ENCODE results near the gene EFNA5.

EFNA5 gene

GRCh38 chr5:107570805-107571531, 99.8 kb downstream of the EFNA5 start:
- no peak for DNase-seq

GRCh38 chr5:107570181-107570580, 100.6 kb downstream of the EFNA5 start:
- no peak for DNase-seq

- no peak for DNase-seq
Observed at GRCh38 chr5:107567901-107568671, 102.7 kb downstream of the EFNA5 start.

GRCh38 chr5:107566986-107567385, 103.8 kb downstream of the EFNA5 start:
- DNase-seq, result no peak

GRCh38 chr5:107565791-107566767, 104.7 kb downstream of the EFNA5 start:
- no peak for DNase-seq

GRCh38 chr5:107564931-107565372, 105.8 kb downstream of the EFNA5 start:
- peak; percentile 74 for DNase-seq

- no peak for DNase-seq
Observed at GRCh38 chr5:107563959-107564544, 106.7 kb downstream of the EFNA5 start.

GRCh38 chr5:107560377-107560776, 110.4 kb downstream of the EFNA5 start:
- no peak for DNase-seq

- DNase-seq, result no peak
Observed at GRCh38 chr5:107558823-107559375, 111.8 kb downstream of the EFNA5 start.

- peak; percentile 88 for DNase-seq
Observed at GRCh38 chr5:107557051-107557658, 113.6 kb downstream of the EFNA5 start.

- DNase-seq, result no peak
Observed at GRCh38 chr5:107556575-107556974, 114.2 kb downstream of the EFNA5 start.

GRCh38 chr5:107555425-107556090, 115.2 kb downstream of the EFNA5 start:
- DNase-seq, result peak; percentile 81

- no peak for DNase-seq
Observed at GRCh38 chr5:107554776-107555424, 115.8 kb downstream of the EFNA5 start.

- peak; percentile 92 for DNase-seq
Observed at GRCh38 chr5:107553117-107553555, 117.6 kb downstream of the EFNA5 start.

- DNase-seq, result no peak
Observed at GRCh38 chr5:107551088-107551487, 119.6 kb downstream of the EFNA5 start.

- DNase-seq, result no peak
Observed at GRCh38 chr5:107549567-107549966, 121.2 kb downstream of the EFNA5 start.

GRCh38 chr5:107548477-107548876, 122.3 kb downstream of the EFNA5 start:
- no peak for DNase-seq

- no peak for DNase-seq
Observed at GRCh38 chr5:107546719-107547118, 124.0 kb downstream of the EFNA5 start.

- DNase-seq, result no peak
Observed at GRCh38 chr5:107545486-107545885, 125.3 kb downstream of the EFNA5 start.

GRCh38 chr5:107544967-107545366, 125.8 kb downstream of the EFNA5 start:
- no peak for DNase-seq

All from fibroblast of skin of back (primary cell).